ENCODE data around the gene LAMA2.

GRCh38 chr6:129047834-129048233, 164.9 kb downstream of the LAMA2 start:
- no peak for TF ChIP-seq POLR2AphosphoS5 (IDR thresholded peaks at IDR 0.05; ENCODE audit: low read depth)
- no peak for TF ChIP-seq CTCF (conservative IDR thresholded peaks at IDR 0.05; ENCODE audit: low read depth in 2 of 2)
- no peak for TF ChIP-seq REST (IDR thresholded peaks at IDR 0.05; ENCODE audit: unreplicated experiment)
- no peak for TF ChIP-seq EZH2 (IDR thresholded peaks at IDR 0.05; ENCODE audit: low read depth, unreplicated experiment)
- TF ChIP-seq EZH2phosphoT487 (IDR thresholded peaks at IDR 0.05; ENCODE audit: unreplicated experiment) = no peak
- no peak for TF ChIP-seq ETS1 (IDR thresholded peaks at IDR 0.05)
- no peak for TF ChIP-seq ZNF114 (CRISPR knock-in tag; IDR thresholded peaks at IDR 0.05)
- no peak for TF ChIP-seq JUNB (IDR thresholded peaks at IDR 0.05; ENCODE audit: unreplicated experiment)
- TF ChIP-seq CREB1 (CRISPR knock-in tag; IDR thresholded peaks at IDR 0.05; ENCODE audit: low read depth) = no peak
- no peak for TF ChIP-seq STAT1 (IDR thresholded peaks at IDR 0.05; ENCODE audit: unreplicated experiment)
